ENCODE results near the gene TENM3.

The TENM3 gene

GRCh38 chr4:182273191-182273935 is 30.2 kb downstream of the TENM3 start:
- Histone ChIP-seq H3K4me2 (ENCODE audit: low read length) (no peak overlapping the region), H3K9me3 (ENCODE audit: control insufficient read depth, insufficient read depth, low read length) (no peaks in the 10 kb centered on the region; the same call in 1 of the 2 replicates), H3K9me2 (replicated peaks; ENCODE audit: control insufficient read depth, low read length) (no peaks in the 10 kb centered on the region), H3K79me2 (ENCODE audit: control insufficient read depth, low read length) (no peaks in the 10 kb centered on the region), H3F3A (ENCODE audit: control insufficient read depth, insufficient read depth) (no peaks in the 10 kb centered on the region), H3K4me3 (ENCODE audit: low read length) (no peak overlapping the region), H3K36me3 (ENCODE audit: control insufficient read depth, low read length) (no peaks in the 10 kb centered on the region), H3K4me1 (ENCODE audit: control insufficient read depth, low read length) (no peaks in the 10 kb centered on the region), H4K20me1 (ENCODE audit: control insufficient read depth, insufficient read depth, low read depth, low read length) (no peaks in the 10 kb centered on the region), H3K27me3 (ENCODE audit: control insufficient read depth, low read length) (no peaks in the 10 kb centered on the region), H3K27ac (ENCODE audit: low read depth, low read length) (no peak overlapping the region)
- TF ChIP-seq EZH2phosphoT487 (IDR thresholded peaks at IDR 0.05; ENCODE audit: borderline replicate concordance, low read length) (no peak), CTCF (IDR thresholded peaks at IDR 0.05; ENCODE audit: low read depth, low read length, poor library complexity, severe bottlenecking) (no peak)

GRCh38 chr4:182276210-182277109 is 33.3 kb downstream of the TENM3 start:
- no peak overlapping the region for H3K27ac ChIP-seq (ENCODE audit: low read depth, low read length)

GRCh38 chr4:182277377-182277776 is 34.2 kb downstream of the TENM3 start:
- no peaks in the 10 kb centered on the region for H3K4me1 ChIP-seq (ENCODE audit: control insufficient read depth, low read length)
- no peaks in the 10 kb centered on the region for H3K79me2 ChIP-seq (ENCODE audit: control insufficient read depth, low read length)
- no peak overlapping the region for H3K4me3 ChIP-seq (ENCODE audit: low read length)
- H3K27me3 ChIP-seq (ENCODE audit: control insufficient read depth, low read length), result no peaks in the 10 kb centered on the region
- TF ChIP-seq CTCF (IDR thresholded peaks at IDR 0.05; ENCODE audit: low read depth, low read length, poor library complexity, severe bottlenecking), result no peak
- TF ChIP-seq EZH2phosphoT487 (IDR thresholded peaks at IDR 0.05; ENCODE audit: borderline replicate concordance, low read length), result no peak
- H3K9me3 ChIP-seq (ENCODE audit: control insufficient read depth, insufficient read depth, low read length), result no peaks in the 10 kb centered on the region; the same call in 1 of the 2 replicates
- H3K4me2 ChIP-seq (ENCODE audit: low read length), result no peak overlapping the region
- H3K36me3 ChIP-seq (ENCODE audit: control insufficient read depth, low read length), result no peaks in the 10 kb centered on the region
- H4K20me1 ChIP-seq (ENCODE audit: control insufficient read depth, insufficient read depth, low read depth, low read length), result no peaks in the 10 kb centered on the region
- H3K27ac ChIP-seq (ENCODE audit: low read depth, low read length), result no peak overlapping the region
- no peaks in the 10 kb centered on the region for H3F3A ChIP-seq (ENCODE audit: control insufficient read depth, insufficient read depth)
- H3K9me2 ChIP-seq (replicated peaks; ENCODE audit: control insufficient read depth, low read length), result no peaks in the 10 kb centered on the region

More at GRCh38 chr4:182276210-182277109, 33.3 kb downstream of the TENM3 start:
- Histone ChIP-seq H3K4me2 (ENCODE audit: low read length) (no peak overlapping the region), H3K9me3 (ENCODE audit: control insufficient read depth, insufficient read depth, low read length) (no peaks in the 10 kb centered on the region; the same call in 1 of the 2 replicates), H3K79me2 (ENCODE audit: control insufficient read depth, low read length) (no peaks in the 10 kb centered on the region), H3K4me1 (ENCODE audit: control insufficient read depth, low read length) (no peaks in the 10 kb centered on the region), H3K36me3 (ENCODE audit: control insufficient read depth, low read length) (no peaks in the 10 kb centered on the region), H3K9me2 (replicated peaks; ENCODE audit: control insufficient read depth, low read length) (no peaks in the 10 kb centered on the region), H3K4me3 (ENCODE audit: low read length) (no peak overlapping the region), H4K20me1 (ENCODE audit: control insufficient read depth, insufficient read depth, low read depth, low read length) (no peaks in the 10 kb centered on the region), H3F3A (ENCODE audit: control insufficient read depth, insufficient read depth) (no peaks in the 10 kb centered on the region), H3K27me3 (ENCODE audit: control insufficient read depth, low read length) (no peaks in the 10 kb centered on the region)
- no peak for TF ChIP-seq CTCF (IDR thresholded peaks at IDR 0.05; ENCODE audit: low read depth, low read length, poor library complexity, severe bottlenecking)
- TF ChIP-seq EZH2phosphoT487 (IDR thresholded peaks at IDR 0.05; ENCODE audit: borderline replicate concordance, low read length), result no peak
